ENCODE data around the gene ERLEC1. TPM values are rescaled to one million over a fixed set of nuclear protein-coding genes. Genes with fewer than 3 reads are reported as not detected.
"Not testable (repeated sequence)": the region's sequence is repeated elsewhere in the genome, so short reads cannot be mapped to it uniquely, and the experiment has no call there.

ERLEC1 gene
- total RNA-seq, 2 donors from 2014 or later, result 41.2 to 55.7 TPM

GRCh38 chr2:53829273-53829979 is 42.6 kb downstream of the ERLEC1 start:
- DNase-seq (ENCODE audit: low spot score), result no peak
- H3K36me3 ChIP-seq, result no peaks in the 10 kb centered on the region
- H3K9me3 ChIP-seq, result no peaks in the 10 kb centered on the region
- H3K27ac ChIP-seq, result no peak overlapping the region
- H3K4me1 ChIP-seq, result peaks cover 0 to 13% of the 10 kb centered on the region in 2 donors
- no peak overlapping the region for H3K4me3 ChIP-seq
- no peak for TF ChIP-seq CTCF (IDR thresholded peaks at IDR 0.05)
- no peaks in the 10 kb centered on the region for H3K27me3 ChIP-seq

- H3K27me3 ChIP-seq; H3K9me3 ChIP-seq; H3K27ac ChIP-seq; H3K36me3 ChIP-seq; H3K4me3 ChIP-seq; DNase-seq (ENCODE audit: low spot score): not testable (repeated sequence)
- peaks cover 0 to 13% of the 10 kb centered on the region in 2 donors for H3K4me1 ChIP-seq
Observed at GRCh38 chr2:53829980-53830290, 43.1 kb downstream of the ERLEC1 start.

- Histone ChIP-seq H3K4me3 (no peak overlapping the region), H3K36me3 (no peaks in the 10 kb centered on the region), H3K4me1 (no peaks in the 10 kb centered on the region), H3K27me3 (no peaks in the 10 kb centered on the region), H3K9me3 (no peaks in the 10 kb centered on the region), H3K27ac (no peak overlapping the region)
- no peak for TF ChIP-seq CTCF (IDR thresholded peaks at IDR 0.05)
- no peak for DNase-seq (ENCODE audit: low spot score)
Observed at GRCh38 chr2:53840580-53840979, 53.7 kb downstream of the ERLEC1 start.

- H3K4me3 ChIP-seq; DNase-seq (ENCODE audit: low spot score); H3K36me3 ChIP-seq; H3K27ac ChIP-seq; H3K4me1 ChIP-seq; H3K27me3 ChIP-seq; H3K9me3 ChIP-seq: not testable (repeated sequence)
Observed at GRCh38 chr2:53841651-53842050, 54.8 kb downstream of the ERLEC1 start.

- no peak for DNase-seq (ENCODE audit: low spot score)
- Histone ChIP-seq H3K4me3 (no peak overlapping the region), H3K27ac (no peak overlapping the region)
Observed at GRCh38 chr2:53842891-53843290, 56.0 kb downstream of the ERLEC1 start.

GRCh38 chr2:53843595-53843994 is 56.8 kb downstream of the ERLEC1 start:
- no peaks in the 10 kb centered on the region for H3K36me3 ChIP-seq
- H3K9me3 ChIP-seq, result no peaks in the 10 kb centered on the region
- no peaks in the 10 kb centered on the region for H3K27me3 ChIP-seq
- H3K27ac ChIP-seq, result no peak overlapping the region
- no peak for TF ChIP-seq CTCF (IDR thresholded peaks at IDR 0.05)
- no peak for DNase-seq (ENCODE audit: low spot score)
- H3K4me1 ChIP-seq, result no peaks in the 10 kb centered on the region
- no peak overlapping the region for H3K4me3 ChIP-seq

More at GRCh38 chr2:53842891-53843290, 56.0 kb downstream of the ERLEC1 start:
- no peaks in the 10 kb centered on the region for H3K27me3 ChIP-seq
- no peaks in the 10 kb centered on the region for H3K36me3 ChIP-seq
- H3K9me3 ChIP-seq, result no peaks in the 10 kb centered on the region
- no peaks in the 10 kb centered on the region for H3K4me1 ChIP-seq
- TF ChIP-seq CTCF (IDR thresholded peaks at IDR 0.05), result no peak

GRCh38 chr2:53848062-53848461 is 61.2 kb downstream of the ERLEC1 start:
- Histone ChIP-seq H3K27ac (no peak overlapping the region), H3K36me3 (no peaks in the 10 kb centered on the region), H3K9me3 (no peaks in the 10 kb centered on the region), H3K27me3 (no peaks in the 10 kb centered on the region), H3K4me1 (no peaks in the 10 kb centered on the region), H3K4me3 (no peak overlapping the region)
- TF ChIP-seq CTCF (IDR thresholded peaks at IDR 0.05), result no peak
- DNase-seq (ENCODE audit: low spot score), result no peak

- H3K27ac ChIP-seq; H3K4me1 ChIP-seq; DNase-seq (ENCODE audit: low spot score); H3K27me3 ChIP-seq; H3K9me3 ChIP-seq; H3K4me3 ChIP-seq: not testable (repeated sequence)
- peaks cover 12% of the 10 kb centered on the region for H3K36me3 ChIP-seq
Observed at GRCh38 chr2:53851052-53851757, 64.4 kb downstream of the ERLEC1 start.
